SIG-M5 (cell line): ENCODE results near the gene NPB.

Experiments used
- DNase-seq: peaks from one replicate; lab custom pipeline; 2025; lab: John Stamatoyannopoulos, UW

The NPB gene

DNA sequence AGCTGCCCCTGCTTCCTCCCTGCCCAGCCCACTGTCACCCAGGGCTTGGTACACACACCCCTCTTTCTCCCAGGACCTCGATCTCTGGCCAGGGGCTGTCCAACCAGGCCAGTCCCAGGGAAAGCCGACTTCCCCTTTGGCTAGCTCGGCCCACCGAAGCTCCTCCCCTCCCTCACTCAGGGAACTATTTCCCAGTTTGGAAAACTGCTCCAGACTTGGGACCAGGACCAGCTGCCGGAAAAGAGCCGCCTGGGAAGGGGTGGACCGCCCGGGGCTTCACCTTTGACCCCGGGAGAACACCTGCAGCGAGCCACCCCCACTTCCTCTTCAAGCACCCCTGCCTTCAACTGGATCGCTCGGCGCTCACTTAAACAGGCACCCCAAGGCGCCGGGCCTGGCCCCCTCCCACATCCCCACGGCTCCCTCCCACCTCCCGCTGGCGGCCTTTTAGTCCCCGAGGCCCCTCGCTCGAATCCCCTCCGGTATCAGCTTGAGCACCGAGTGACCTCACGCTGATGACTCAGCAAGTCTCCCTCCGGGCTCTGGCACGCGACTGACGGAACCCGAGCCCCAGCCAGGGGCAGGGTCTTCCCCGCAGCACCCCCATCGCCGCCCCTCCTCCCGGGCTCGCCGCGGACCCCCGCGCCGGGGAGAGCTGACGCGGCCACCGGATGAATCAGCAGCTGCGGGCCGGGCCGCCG is 24.6 kb downstream of the NPB start:
- DNase-seq = peak; percentile 63

DNA sequence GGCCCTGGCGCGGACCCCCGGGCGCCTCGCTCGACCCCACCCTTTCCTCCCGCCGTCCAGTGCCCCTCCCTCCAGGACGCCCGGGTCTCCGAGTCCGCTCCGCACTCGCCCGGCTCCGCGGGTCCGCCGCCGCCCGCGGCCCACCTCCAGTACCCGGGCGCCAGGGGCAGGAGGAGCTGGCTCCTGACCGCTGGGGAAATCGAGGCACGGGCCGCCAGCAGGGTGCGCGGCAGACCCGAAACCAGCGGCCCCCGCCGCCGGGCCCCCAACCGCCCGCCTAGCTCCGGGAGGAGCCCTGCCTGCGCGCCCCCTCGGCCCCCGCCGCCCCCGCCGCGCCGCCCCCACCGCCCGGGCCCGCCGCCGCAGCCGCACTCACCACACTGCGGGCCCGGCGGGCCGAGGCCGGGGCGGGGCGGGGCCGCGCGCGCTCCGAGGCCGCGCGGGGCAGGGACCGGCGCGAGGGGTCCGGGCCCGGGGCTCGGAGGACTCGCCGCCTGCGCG is 25.2 kb downstream of the NPB start:
- no peak for DNase-seq

GRCh38 chr17:81927653-81928543 is 25.9 kb downstream of the NPB start, which contains the start of gene MAFG:
Gene MAFG (minus strand): TSS chr17:81927735. CDS start chr17:81923185, 4,550 bp downstream.
- DNase-seq = peak; percentile 73

DNA sequence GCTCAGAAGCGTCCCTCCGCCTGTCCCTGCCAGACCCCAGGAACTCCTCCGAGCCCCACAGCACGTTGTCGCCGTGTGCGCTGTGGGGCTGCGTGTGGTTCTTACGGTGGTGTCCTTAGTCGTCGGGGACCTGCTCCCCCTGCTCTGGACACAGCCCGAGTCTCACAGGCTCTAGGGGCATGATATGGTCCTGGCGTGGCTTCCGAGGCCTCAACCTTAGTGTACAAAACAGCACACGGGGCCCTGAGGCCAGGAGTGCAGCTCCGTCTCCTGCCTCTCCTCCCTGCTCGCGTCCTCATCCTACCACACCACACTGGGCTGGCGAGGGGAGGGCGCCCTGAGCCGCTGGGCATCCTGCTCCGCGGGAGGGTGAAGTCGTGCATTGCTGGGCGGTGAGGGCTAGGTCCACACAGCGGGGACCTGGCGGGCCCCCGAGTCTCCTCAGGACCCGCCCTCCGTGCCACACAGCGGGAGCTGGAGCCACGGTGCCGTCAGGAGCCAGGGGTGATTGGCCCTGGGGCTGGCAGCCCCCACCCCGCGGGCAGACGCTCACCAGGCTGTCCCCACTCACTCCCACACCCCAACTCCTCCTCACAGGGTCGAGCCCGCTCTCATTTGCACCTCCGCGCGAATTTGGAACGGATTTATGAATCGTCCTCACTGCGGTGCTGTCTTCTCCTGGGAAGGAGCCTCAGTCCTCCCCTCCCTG is 26.7 kb downstream of the NPB start:
- DNase-seq = no peak

DNA sequence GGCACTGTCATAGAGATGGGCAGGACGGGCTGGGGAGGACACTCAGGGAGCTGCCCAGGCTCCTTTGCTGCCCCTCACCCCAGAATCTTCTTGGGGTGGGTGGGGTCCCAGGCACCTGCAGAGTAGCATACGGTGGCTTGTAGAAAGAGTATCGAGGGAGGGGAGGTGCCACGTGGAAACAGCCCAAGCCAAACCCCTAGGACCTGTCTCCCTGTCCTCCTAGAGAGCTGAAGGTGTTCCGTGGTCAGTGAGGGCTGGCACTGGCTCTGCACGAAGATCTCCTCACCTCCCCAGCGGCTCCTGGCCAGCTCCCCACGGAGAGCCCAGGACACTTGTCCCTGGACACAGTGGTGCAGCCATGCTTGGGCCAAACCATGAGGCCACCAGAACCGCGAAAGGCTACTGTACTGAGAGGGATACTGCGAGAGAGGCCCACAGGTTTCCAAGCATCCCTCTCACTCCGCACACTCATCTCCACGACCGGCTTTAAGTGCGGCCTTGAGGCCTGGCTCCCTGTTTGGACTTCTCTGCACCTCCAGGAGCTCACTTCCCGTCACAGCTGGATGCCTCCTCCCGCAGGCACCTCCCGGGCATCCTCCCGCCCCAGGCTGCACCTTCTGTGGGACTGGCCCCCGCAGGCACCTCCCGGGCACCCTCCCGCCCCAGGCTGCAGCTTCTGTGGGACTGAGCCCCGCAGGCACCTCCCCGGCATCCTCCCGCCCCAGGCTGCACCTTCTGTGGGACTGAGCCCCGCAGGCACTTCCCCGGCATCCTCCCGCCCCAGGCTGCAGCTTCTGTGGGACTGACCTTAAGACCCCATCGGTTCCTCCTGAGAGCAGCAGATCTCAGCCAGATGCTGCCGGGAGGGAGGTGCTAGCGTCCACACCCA is 27.5 kb downstream of the NPB start:
- DNase-seq = no peak

DNA sequence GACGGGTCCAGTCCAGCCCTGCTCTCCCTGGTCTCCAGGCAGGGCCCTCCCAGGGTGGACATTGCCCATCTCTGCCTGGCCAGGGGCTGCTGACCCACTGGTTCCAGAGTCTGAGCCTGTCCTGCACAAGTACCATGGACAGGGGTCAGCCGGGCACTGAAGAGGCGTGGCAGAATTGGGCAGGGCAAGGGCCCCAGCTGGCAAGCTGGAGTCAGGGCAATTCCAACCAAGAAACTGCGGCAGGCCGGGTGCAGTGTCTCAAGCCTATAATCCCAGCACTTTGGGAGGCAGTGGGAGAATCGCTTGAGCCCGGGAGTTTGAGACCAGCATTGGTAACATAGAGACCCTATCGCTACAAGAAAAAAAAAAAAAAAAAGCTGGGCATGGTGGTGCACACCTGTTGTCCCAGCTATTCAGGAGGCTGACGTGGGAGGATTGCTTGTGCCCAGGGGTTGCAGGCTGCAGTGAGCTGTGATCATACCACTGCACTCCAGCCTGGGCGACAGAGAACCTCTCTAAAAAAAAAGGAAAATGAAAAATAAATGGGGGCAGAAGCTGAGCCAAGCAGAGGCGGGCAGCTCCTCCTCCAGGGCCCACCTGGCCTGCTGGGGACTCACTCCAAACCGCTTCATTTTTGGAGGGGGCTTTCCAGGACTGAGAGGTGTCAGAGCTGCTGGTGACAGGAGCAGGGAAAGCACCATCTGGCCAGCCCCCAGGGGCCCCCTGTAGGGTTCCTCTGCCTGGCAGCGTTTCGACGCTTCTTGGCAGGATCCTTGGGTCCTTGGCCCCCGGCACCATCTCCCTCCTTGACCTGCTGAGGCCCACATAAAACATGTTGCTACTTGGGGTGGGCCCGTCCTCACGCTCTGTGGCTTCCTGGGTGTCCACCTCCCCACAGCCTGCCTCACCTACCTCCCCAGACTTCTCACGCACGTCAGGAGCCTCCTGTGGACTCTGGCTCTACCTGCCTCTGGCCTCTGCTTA is 28.4 kb downstream of the NPB start:
- no peak for DNase-seq

GRCh38 chr17:81931189-81931556 is 29.1 kb downstream of the NPB start:
- no peak for DNase-seq

- DNase-seq = no peak
Measured at GRCh38 chr17:81931557-81932332, 29.7 kb downstream of the NPB start.

- DNase-seq = no peak
Measured at GRCh38 chr17:81932333-81932983, 30.4 kb downstream of the NPB start.

DNA sequence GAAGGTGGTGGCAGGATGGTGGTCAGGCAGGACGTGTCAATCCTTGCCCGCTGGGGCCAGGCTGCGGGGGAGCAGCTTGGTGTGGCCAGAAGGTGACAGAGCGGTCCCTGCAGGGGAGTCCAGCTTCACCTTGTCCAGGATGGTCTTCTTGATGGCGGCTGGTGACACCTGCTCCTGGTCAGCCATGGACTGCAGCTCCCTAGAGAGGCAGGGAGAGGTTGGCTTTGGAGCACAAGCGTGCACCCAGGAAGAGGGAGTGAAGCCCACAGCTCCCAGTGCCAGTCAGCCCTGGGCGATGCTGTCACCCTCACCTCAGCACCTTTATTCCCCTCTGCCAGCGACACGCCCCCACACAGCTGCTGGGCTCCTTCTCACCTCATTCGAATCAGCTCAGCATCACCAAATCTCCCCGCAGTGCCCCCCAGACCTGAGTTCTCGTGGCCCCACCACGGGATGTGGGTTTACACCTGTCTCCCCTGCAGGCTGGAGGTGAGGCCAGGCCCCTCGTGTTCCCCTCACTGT is 31.2 kb downstream of the NPB start:
- no peak for DNase-seq

GRCh38 chr17:81934098-81934757 is 32.2 kb downstream of the NPB start:
- no peak for DNase-seq

DNA sequence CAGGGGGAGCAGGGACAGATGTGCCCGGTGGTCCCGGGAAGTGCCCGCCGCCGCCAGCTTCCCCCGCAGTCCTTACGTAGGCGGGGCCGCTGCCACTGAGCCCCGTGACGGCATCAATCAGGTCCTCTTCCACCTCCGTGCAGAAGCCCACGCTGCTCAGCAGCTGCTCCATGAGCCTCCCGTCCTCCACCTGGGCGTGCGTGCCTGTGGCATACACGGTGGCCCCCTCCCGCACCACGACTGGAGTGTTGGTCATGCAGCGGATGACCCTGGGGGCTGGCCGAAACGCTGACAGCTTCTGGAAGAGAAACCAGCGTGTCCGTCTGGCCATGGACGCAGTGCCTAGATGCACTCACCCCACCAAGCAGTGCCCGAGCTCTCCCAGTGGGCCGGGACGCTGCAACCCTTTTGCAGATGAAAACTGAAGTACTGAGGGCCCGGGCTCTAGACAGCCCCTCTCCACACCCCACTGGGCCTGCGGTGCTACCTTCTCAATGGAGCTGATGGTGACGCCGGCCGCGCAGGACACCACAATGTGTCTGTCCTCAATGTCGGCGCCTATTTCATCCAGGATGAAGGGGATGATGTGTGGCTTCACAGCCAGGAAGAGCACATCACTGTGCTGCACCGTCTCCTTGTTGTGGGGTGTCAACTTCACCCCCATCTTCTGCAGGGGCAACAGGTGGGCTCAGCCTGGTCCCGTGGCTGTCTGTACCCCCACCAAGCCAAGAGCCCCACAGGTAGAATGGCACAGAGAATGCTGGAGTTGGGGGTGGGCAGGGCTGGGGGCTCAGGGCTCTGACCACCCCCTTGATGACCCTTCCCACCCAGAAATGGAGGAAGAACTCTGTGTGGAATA is 33.0 kb downstream of the NPB start:
- no peak for DNase-seq

- DNase-seq = no peak
Measured at GRCh38 chr17:81935709-81936084, 33.7 kb downstream of the NPB start.

GRCh38 chr17:81939218-81939617 is 37.2 kb downstream of the NPB start:
- DNase-seq = no peak

DNA sequence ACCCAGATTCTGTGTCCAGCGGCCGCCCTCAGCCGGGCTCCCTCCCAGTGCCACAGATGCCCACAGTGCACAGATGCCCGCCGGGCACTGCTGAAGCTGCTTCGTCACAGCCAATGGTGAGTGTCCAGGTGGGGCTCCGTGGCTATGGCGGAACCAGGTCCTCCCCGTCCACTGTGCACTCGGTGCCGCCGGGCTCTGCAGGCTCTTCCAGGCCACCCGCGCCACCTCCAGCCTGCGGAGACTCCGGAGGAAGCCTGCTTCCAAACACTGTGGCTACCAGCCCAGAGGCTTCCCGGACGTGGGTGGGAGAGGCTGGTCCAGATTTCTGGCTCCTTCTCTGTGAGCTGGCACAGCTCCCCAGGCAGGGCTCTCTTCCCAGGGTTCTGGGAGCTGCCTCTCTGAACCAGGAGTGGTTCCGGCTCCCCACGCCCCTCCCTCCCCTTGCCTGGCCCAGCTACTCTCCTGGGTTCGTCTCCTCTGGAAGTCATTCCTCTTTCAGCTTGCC is 37.9 kb downstream of the NPB start:
- DNase-seq = no peak

- DNase-seq = no peak
Measured at GRCh38 chr17:81940538-81941483, 38.8 kb downstream of the NPB start.
